ENCODE measurements around the gene VPS37B.
"Not testable (repeated sequence)": the region's sequence is repeated elsewhere in the genome, so short reads cannot be mapped to it uniquely, and the experiment has no call there.

The VPS37B gene

DNA sequence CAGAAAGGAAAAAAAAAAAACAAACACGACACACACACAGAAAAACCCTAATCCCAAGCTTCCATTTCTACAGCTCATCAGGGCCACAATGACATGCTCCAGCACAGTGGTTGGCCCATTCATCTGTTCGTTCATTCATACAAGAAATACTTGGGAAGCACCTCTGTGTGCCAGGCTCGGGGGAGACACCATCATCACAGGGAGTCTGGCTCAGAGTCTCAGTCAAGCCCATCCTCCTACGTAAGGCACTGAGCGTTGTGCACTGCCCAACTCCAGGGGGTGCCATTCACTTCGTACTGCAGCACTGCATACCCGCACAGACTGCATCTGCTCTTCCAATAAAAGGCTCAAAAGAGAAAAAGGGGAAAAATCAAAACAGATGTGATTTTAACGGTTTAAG, 15.3 kb downstream of the VPS37B start:
- no peaks in the 10 kb centered on the region for H3K36me3 ChIP-seq (ENCODE audit: control insufficient read depth in 2 of 2, insufficient read depth in 2 of 2, low read length in 2 of 2)
- no peaks in the 10 kb centered on the region for H3K9me3 ChIP-seq (ENCODE audit: control insufficient read depth in 2 of 2, low read length in 2 of 2)
- H3K9ac ChIP-seq (ENCODE audit: low read length in 2 of 2): no peak overlapping the region
- H3K27me3 ChIP-seq (ENCODE audit: control insufficient read depth in 1 of 2, insufficient read depth in 2 of 2, low read length in 2 of 2): no peaks in the 10 kb centered on the region
- no peak overlapping the region for H3K27ac ChIP-seq (ENCODE audit: low read length)
- H3K4me1 ChIP-seq (ENCODE audit: control insufficient read depth, insufficient read depth, low read length): peaks cover 20% of the 10 kb centered on the region
- H3K4me3 ChIP-seq (ENCODE audit: low read length in 2 of 2): no peak overlapping the region

- H3K9ac ChIP-seq (ENCODE audit: low read length in 2 of 2): no peak overlapping the region
- no peaks in the 10 kb centered on the region for H3K9me3 ChIP-seq (ENCODE audit: control insufficient read depth in 2 of 2, low read length in 2 of 2)
- no peak overlapping the region for H3K27ac ChIP-seq (ENCODE audit: low read length)
- no peak overlapping the region for H3K4me3 ChIP-seq (ENCODE audit: low read length in 2 of 2)
- peaks cover 20% of the 10 kb centered on the region for H3K4me1 ChIP-seq (ENCODE audit: control insufficient read depth, insufficient read depth, low read length)
- H3K36me3 ChIP-seq (ENCODE audit: control insufficient read depth in 2 of 2, insufficient read depth in 2 of 2, low read length in 2 of 2): no peaks in the 10 kb centered on the region
- H3K27me3 ChIP-seq (ENCODE audit: control insufficient read depth in 1 of 2, insufficient read depth in 2 of 2, low read length in 2 of 2): no peaks in the 10 kb centered on the region
These were observed 15.7 kb downstream of the VPS37B start for GRCh38 chr12:122880155-122880667.

- no peaks in the 10 kb centered on the region for H3K27me3 ChIP-seq (ENCODE audit: control insufficient read depth in 1 of 2, insufficient read depth in 2 of 2, low read length in 2 of 2)
- H3K27ac ChIP-seq (ENCODE audit: low read length): no peak overlapping the region
- H3K36me3 ChIP-seq (ENCODE audit: control insufficient read depth in 2 of 2, insufficient read depth in 2 of 2, low read length in 2 of 2): no peaks in the 10 kb centered on the region
- peaks cover 15% of the 10 kb centered on the region for H3K4me1 ChIP-seq (ENCODE audit: control insufficient read depth, insufficient read depth, low read length)
- H3K9me3 ChIP-seq (ENCODE audit: control insufficient read depth in 2 of 2, low read length in 2 of 2): no peaks in the 10 kb centered on the region
- H3K4me3 ChIP-seq (ENCODE audit: low read length in 2 of 2): no peak overlapping the region
- peak overlapping the region in 1 of 2 donors; percentile 9 for H3K9ac ChIP-seq (ENCODE audit: low read length in 2 of 2)
These were observed 16.9 kb downstream of the VPS37B start for GRCh38 chr12:122878780-122879612.

- no peak overlapping the region for H3K4me3 ChIP-seq (ENCODE audit: low read length in 2 of 2)
- H3K27me3 ChIP-seq (ENCODE audit: control insufficient read depth in 1 of 2, insufficient read depth in 2 of 2, low read length in 2 of 2): no peaks in the 10 kb centered on the region
- peaks cover 32% of the 10 kb centered on the region for H3K4me1 ChIP-seq (ENCODE audit: control insufficient read depth, insufficient read depth, low read length)
- H3K9ac ChIP-seq (ENCODE audit: low read length in 2 of 2): no peak overlapping the region
- H3K27ac ChIP-seq (ENCODE audit: low read length): no peak overlapping the region
- no peaks in the 10 kb centered on the region for H3K36me3 ChIP-seq (ENCODE audit: control insufficient read depth in 2 of 2, insufficient read depth in 2 of 2, low read length in 2 of 2)
- no peaks in the 10 kb centered on the region for H3K9me3 ChIP-seq (ENCODE audit: control insufficient read depth in 2 of 2, low read length in 2 of 2)
These were observed 19.2 kb downstream of the VPS37B start for GRCh38 chr12:122876731-122877130.

DNA sequence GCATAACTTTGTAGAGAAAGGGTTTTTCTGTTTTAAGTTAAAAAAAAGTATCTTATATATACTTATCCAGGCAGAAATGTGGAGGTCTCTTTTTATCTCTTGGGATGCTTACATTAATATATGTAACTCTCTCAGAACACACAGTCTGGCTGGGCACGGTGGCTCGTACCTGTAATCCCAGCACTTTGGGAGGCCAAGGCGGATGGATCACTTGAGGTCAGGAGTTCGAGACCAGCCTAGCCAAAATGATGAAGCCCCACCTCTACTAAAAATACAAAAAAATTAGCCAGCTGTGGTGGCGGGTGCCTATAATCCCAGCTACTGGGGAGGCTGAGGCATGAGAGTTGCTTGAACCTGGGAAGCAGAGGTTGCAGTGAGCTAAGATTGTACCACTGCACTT, 19.6 kb downstream of the VPS37B start:
- not testable (repeated sequence) for H3K27me3 ChIP-seq (ENCODE audit: control insufficient read depth in 1 of 2, insufficient read depth in 2 of 2, low read length in 2 of 2); H3K9me3 ChIP-seq (ENCODE audit: control insufficient read depth in 2 of 2, low read length in 2 of 2); H3K9ac ChIP-seq (ENCODE audit: low read length in 2 of 2); H3K4me3 ChIP-seq (ENCODE audit: low read length in 2 of 2); H3K27ac ChIP-seq (ENCODE audit: low read length); H3K36me3 ChIP-seq (ENCODE audit: control insufficient read depth in 2 of 2, insufficient read depth in 2 of 2, low read length in 2 of 2)
- peaks cover 37% of the 10 kb centered on the region for H3K4me1 ChIP-seq (ENCODE audit: control insufficient read depth, insufficient read depth, low read length)

GRCh38 chr12:122875590-122876220, 20.2 kb downstream of the VPS37B start:
- H3K36me3 ChIP-seq (ENCODE audit: control insufficient read depth in 2 of 2, insufficient read depth in 2 of 2, low read length in 2 of 2): no peaks in the 10 kb centered on the region
- H3K4me1 ChIP-seq (ENCODE audit: control insufficient read depth, insufficient read depth, low read length): peaks cover 39% of the 10 kb centered on the region
- H3K9ac ChIP-seq (ENCODE audit: low read length in 2 of 2): no peak overlapping the region
- H3K27ac ChIP-seq (ENCODE audit: low read length): no peak overlapping the region
- H3K9me3 ChIP-seq (ENCODE audit: control insufficient read depth in 2 of 2, low read length in 2 of 2): no peaks in the 10 kb centered on the region
- H3K4me3 ChIP-seq (ENCODE audit: low read length in 2 of 2): no peak overlapping the region
- no peaks in the 10 kb centered on the region for H3K27me3 ChIP-seq (ENCODE audit: control insufficient read depth in 1 of 2, insufficient read depth in 2 of 2, low read length in 2 of 2)

DNA sequence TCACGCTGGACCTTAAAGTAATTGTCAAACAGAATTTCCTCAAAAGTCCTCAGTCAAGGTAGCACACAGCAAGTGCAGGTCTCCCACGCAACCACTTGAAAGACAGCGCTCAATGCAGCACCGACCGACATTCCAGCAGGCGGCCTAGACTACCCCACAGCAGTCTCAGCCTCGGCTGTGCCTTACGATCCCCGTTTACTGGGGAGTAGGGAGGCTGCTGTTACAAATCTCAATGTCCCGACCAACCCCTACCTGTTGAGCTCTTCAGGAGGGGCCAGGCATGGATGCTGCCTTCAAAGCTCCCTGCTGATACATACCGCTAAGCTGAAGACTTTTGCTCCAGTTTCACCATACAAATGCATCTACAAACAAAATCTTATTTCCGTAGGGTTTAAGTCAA, 21.8 kb downstream of the VPS37B start:
- Histone ChIP-seq H3K9me3 (ENCODE audit: control insufficient read depth in 2 of 2, low read length in 2 of 2) (no peaks in the 10 kb centered on the region), H3K36me3 (ENCODE audit: control insufficient read depth in 2 of 2, insufficient read depth in 2 of 2, low read length in 2 of 2) (peaks cover 9 to 12% of the 10 kb centered on the region in 2 donors), H3K9ac (ENCODE audit: low read length in 2 of 2) (no peak overlapping the region), H3K27me3 (ENCODE audit: control insufficient read depth in 1 of 2, insufficient read depth in 2 of 2, low read length in 2 of 2) (no peaks in the 10 kb centered on the region), H3K27ac (ENCODE audit: low read length) (no peak overlapping the region), H3K4me3 (ENCODE audit: low read length in 2 of 2) (no peak overlapping the region), H3K4me1 (ENCODE audit: control insufficient read depth, insufficient read depth, low read length) (peaks cover 43% of the 10 kb centered on the region)

- Histone ChIP-seq H3K4me3 (ENCODE audit: low read length in 2 of 2) (no peak overlapping the region), H3K27me3 (ENCODE audit: control insufficient read depth in 1 of 2, insufficient read depth in 2 of 2, low read length in 2 of 2) (no peaks in the 10 kb centered on the region), H3K9me3 (ENCODE audit: control insufficient read depth in 2 of 2, low read length in 2 of 2) (no peaks in the 10 kb centered on the region), H3K4me1 (ENCODE audit: control insufficient read depth, insufficient read depth, low read length) (peaks cover 39% of the 10 kb centered on the region), H3K27ac (ENCODE audit: low read length) (no peak overlapping the region), H3K36me3 (ENCODE audit: control insufficient read depth in 2 of 2, insufficient read depth in 2 of 2, low read length in 2 of 2) (peaks cover 13 to 16% of the 10 kb centered on the region in 2 donors), H3K9ac (ENCODE audit: low read length in 2 of 2) (no peak overlapping the region)
These were observed 22.4 kb downstream of the VPS37B start for GRCh38 chr12:122873540-122873939.

GRCh38 chr12:122872815-122873361, 23.0 kb downstream of the VPS37B start:
- H3K36me3 ChIP-seq (ENCODE audit: control insufficient read depth in 2 of 2, insufficient read depth in 2 of 2, low read length in 2 of 2): peaks cover 19 to 21% of the 10 kb centered on the region in 2 donors
- no peak overlapping the region for H3K27ac ChIP-seq (ENCODE audit: low read length)
- no peaks in the 10 kb centered on the region for H3K9me3 ChIP-seq (ENCODE audit: control insufficient read depth in 2 of 2, low read length in 2 of 2)
- H3K27me3 ChIP-seq (ENCODE audit: control insufficient read depth in 1 of 2, insufficient read depth in 2 of 2, low read length in 2 of 2): no peaks in the 10 kb centered on the region
- H3K4me1 ChIP-seq (ENCODE audit: control insufficient read depth, insufficient read depth, low read length): peaks cover 39% of the 10 kb centered on the region
- no peak overlapping the region for H3K4me3 ChIP-seq (ENCODE audit: low read length in 2 of 2)
- H3K9ac ChIP-seq (ENCODE audit: low read length in 2 of 2): peak overlapping the region in 1 of 2 donors; percentile 21

GRCh38 chr12:122871851-122872780, 23.8 kb downstream of the VPS37B start:
- Histone ChIP-seq H3K9ac (ENCODE audit: low read length in 2 of 2) (peak overlapping the region in 1 of 2 donors; percentile 64), H3K9me3 (ENCODE audit: control insufficient read depth in 2 of 2, low read length in 2 of 2) (no peaks in the 10 kb centered on the region), H3K4me3 (ENCODE audit: low read length in 2 of 2) (peak overlapping the region; percentile 21 to 59), H3K27me3 (ENCODE audit: control insufficient read depth in 1 of 2, insufficient read depth in 2 of 2, low read length in 2 of 2) (no peaks in the 10 kb centered on the region), H3K4me1 (ENCODE audit: control insufficient read depth, insufficient read depth, low read length) (peaks cover 36% of the 10 kb centered on the region), H3K27ac (ENCODE audit: low read length) (peak overlapping the region; percentile 49), H3K36me3 (ENCODE audit: control insufficient read depth in 2 of 2, insufficient read depth in 2 of 2, low read length in 2 of 2) (peaks cover 21 to 24% of the 10 kb centered on the region in 2 donors)

Data from stomach smooth muscle (tissue), 2 donors.